Measurements from ENCODE around the gene CCDC60.

The CCDC60 gene

DNA sequence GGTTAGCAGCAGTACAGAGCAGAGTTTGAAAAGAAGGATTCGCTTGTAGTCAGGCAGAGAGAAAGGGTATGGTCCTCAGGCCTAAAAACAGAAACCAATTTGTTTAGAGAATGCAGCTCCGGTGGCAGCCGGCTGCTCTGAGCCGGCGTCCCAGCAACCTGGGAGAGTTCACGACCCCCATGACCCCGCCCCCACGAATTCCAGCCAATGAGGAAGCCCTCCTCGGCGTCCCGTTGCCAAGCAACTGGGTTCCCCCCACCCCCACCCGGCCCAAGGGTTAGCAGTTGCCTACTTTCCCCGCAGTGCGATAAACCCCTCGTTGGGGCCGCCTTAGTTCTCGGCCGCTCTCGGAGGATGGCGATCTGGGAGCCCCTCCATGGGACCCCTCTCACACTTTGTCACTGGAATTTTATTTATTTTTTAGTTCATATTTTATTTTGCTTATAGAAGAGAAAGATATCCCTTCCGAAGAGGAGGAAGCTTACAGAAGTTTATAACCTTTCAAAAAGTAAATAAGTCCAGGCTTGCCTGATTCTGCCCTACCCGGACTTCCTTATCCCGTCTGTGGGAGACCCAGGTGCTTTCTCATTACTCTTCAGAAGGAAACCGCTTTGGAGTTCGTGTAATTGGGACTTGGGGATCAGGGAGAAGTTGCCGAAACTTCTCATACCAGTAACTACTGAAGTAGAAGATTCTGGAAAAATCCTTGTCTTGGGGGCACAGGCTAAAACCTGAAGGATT, at the start of gene CCDC60:
Gene CCDC60 (plus strand): TSS at position 300 of the 741 bp plus-strand sequence. CDS start 448 bp downstream, outside the sequence.
- no peak for DNase-seq (ENCODE audit: low read depth in 1 of 2, low spot score in 1 of 2)

DNA sequence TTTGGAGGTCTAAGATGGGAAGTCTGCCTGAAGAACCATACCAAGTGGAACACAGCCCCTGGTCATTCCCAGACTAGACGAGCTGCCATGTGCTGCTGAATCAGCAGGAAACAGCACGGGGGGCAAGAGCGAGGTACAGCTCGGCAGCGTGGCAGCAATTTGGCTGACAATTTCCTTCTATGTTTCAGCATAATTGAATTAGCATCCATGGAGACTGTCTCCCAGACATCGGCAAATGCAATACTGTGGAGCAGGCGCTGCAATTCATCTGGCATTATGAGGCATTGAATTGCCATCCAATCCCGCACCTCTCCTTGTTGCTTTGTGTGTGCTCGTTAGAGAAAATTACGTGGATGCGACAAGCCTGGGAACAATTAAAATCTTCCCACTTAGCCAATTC, 46.0 kb upstream of the CCDC60 start:
- DNase-seq (ENCODE audit: low read depth in 1 of 2, low spot score in 1 of 2): no peak

- DNase-seq (ENCODE audit: low read depth in 1 of 2, low spot score in 1 of 2): no peak
These were observed 41.5 kb upstream of the CCDC60 start for GRCh38 chr12:119292893-119293630.

DNA sequence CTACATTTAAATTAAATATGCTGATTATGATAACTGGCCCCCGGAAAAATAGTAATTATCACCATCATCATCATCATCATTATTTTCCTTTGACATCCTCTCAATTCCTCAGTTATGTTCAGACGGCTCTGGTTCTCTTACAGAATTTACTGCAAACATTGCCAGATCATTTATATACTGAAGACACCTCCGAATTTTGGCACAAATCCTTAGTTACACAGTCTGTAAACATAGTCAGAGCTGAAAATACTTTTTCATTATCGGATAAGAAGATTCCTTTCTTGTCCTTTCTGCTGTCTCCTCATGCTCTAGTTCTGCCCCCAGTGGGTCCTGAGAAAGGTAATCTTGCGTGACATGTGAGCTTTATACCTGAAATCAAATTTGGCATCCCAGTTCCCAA, 40.3 kb upstream of the CCDC60 start:
- DNase-seq (ENCODE audit: low read depth in 1 of 2, low spot score in 1 of 2): no peak

- DNase-seq (ENCODE audit: low read depth in 1 of 2, low spot score in 1 of 2): no peak
These were observed 38.0 kb upstream of the CCDC60 start for GRCh38 chr12:119296535-119296934.

- no peak for DNase-seq (ENCODE audit: low read depth in 1 of 2, low spot score in 1 of 2)
These were observed 35.4 kb upstream of the CCDC60 start for GRCh38 chr12:119299130-119299529.

DNA sequence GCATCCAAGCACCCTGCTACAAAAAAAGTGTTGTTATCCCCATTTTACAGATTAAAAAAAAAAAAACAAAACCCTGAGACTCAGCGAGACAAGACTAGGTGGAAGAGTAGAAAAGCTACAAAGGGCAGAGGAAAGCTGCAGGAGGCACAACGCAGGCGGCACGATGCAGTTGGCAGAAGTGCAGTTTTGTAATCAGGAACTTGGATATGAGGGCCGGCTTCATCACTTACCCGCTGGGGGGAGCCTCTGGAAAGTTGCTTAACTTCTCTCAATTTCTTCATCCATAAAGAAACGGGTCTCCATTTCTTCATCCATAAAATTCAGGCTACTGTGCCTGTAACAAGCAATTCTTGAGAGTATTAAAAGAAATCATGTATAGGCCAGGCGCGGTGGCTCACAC, 33.1 kb upstream of the CCDC60 start:
- no peak for DNase-seq (ENCODE audit: low read depth in 1 of 2, low spot score in 1 of 2)

DNA sequence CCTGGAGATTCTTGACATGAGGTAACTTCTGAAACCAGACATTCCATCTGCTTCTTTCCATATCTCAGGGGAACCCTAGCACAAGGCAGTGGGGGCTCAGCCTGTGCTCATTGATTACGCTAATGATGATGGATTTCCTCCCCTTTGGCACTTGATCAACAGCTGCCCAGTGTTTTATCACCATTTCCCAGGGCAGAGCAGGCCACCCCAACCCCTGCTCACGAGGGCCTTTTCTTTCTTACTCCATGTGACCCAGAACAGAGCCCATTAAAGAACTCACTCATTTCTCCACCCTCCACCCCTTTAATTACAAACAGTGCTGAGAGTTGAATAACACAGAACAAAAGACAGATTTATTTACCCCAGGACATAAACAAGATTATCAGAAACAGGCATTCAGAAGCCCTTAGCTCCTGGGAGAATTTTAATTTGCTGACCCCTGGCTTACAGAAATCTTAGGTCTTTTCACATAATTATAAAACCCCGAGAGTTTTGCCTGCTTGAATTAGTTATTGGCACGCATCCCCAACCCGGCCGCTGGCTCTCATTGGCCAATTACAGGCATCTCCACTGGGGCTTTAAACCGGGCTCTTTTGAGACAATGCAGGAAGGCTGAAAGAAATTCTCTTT, 32.0 kb upstream of the CCDC60 start:
- DNase-seq (ENCODE audit: low read depth in 1 of 2, low spot score in 1 of 2): no peak

DNA sequence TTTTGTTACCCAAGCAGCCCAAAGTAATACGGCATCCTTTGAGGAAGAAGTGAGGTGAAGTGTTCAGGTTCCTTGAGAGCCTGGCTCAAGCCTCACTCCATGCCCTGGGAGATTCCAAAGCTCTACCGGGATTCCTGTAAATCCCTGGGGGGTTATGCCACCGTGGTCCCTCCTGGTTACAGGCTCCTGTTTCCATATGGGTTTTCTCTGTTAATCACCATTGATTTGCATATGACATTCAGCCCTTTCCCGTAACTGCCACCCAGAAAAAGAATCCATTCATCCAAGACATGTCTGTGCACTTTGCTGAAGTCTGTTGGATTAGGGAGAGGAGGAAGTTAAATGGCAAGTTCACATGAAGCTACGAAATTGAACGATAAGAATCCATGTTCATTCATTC, 27.9 kb upstream of the CCDC60 start:
- no peak for DNase-seq (ENCODE audit: low read depth in 1 of 2, low spot score in 1 of 2)

GRCh38 chr12:119307747-119308146, 26.8 kb upstream of the CCDC60 start:
- no peak for DNase-seq (ENCODE audit: low read depth in 1 of 2, low spot score in 1 of 2)

DNA sequence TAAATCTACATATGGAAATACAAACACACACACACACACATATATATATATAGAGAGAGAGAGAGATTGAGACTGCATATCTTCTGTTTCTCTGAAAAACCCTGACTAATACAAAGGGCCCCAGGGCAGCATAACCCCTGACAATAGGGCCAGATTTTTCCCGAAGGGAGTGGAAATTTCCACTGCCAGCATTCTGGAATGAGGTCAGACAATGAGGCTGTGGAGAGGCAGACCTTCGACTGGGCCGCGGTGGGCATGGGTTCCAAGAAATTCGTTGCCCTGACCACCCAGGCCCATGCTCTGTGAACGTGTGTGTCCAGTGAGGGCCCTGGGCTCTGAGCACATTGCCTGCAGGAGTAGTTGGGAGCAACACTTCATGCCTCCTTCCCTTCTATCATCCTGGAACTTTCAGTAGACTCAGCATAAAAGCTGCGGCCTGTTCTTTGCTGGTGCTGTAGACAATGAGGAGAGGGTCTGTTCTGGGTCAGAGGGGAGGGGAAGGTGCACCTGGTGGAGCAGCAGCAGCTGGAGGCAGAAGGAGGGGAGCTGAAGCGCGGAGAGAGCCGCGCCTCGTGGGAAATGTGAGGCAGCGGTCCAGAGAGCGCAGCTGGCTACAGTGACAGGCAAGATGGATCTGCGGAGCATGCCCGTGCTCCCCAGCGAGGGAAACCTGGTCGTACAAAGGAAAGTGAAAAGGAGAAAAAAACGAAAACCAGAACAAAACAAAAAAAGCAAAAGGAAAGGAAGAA, 25.6 kb upstream of the CCDC60 start:
- no peak for DNase-seq (ENCODE audit: low read depth in 1 of 2, low spot score in 1 of 2)

DNA sequence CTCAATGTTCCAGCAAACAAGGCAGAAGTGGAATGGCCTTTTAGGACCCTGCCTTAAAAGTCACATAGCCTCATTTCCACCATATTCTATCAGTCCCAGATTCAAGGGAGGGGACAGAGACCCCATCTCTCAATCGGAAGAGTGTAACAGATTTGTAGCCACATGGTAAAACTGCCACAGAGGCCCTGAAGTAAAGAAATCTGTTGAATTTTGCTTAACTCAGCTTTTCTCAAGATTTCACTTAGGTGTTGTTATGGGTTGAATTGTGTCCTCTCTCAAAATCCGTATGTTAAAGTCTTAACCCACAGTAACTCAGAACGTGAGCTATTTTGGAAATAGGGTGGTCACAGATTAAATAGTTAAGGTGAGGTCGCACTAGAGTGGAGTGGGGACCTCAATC, 22.7 kb upstream of the CCDC60 start:
- DNase-seq (ENCODE audit: low read depth in 1 of 2, low spot score in 1 of 2): no peak

DNA sequence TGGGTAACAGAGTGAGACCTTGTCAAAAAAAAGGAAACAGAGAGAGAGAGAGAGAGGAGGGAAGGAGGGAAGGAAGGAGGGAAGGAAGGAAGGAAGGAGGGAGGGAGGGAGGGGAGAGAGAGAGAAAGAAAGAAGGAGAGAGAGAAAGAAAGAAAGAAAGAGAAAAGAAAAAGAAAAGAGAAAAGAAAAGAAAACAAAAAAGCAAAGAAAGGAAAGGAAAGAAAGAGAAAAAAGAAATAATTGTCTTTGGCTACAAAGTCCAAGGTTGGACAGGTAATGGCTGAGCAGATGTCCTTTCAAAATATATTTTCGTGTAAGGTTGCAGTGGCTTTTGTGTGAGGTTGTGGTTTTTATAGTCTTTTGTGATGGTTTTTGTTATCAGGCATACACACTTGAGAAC, 21.6 kb upstream of the CCDC60 start:
- no peak for DNase-seq (ENCODE audit: low read depth in 1 of 2, low spot score in 1 of 2)

GRCh38 chr12:119314290-119314689, 20.2 kb upstream of the CCDC60 start:
- no peak for DNase-seq (ENCODE audit: low read depth in 1 of 2, low spot score in 1 of 2)

DNA sequence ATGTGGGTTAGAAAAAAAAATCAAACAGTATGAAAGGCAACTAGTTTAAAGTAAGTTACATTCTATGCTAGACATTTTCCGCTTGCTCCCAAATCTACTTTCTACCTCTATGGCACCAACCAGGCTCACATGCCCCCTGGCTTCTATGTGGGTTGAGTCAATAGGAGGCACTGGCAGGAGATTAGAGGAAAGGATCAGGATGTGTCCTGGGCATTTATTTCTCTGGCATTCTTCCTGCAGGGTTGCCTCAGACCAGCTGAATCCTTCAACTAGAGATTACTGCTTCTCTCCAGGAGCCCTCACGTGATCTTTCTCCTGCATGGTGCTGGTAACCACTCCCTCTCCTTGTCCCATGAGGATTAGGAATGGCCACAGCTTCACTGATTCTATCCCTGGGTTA, 14.9 kb upstream of the CCDC60 start:
- no peak for DNase-seq (ENCODE audit: low read depth in 1 of 2, low spot score in 1 of 2)

- DNase-seq (ENCODE audit: low read depth in 1 of 2, low spot score in 1 of 2): no peak
These were observed 13.9 kb upstream of the CCDC60 start for GRCh38 chr12:119320678-119321077.

DNA sequence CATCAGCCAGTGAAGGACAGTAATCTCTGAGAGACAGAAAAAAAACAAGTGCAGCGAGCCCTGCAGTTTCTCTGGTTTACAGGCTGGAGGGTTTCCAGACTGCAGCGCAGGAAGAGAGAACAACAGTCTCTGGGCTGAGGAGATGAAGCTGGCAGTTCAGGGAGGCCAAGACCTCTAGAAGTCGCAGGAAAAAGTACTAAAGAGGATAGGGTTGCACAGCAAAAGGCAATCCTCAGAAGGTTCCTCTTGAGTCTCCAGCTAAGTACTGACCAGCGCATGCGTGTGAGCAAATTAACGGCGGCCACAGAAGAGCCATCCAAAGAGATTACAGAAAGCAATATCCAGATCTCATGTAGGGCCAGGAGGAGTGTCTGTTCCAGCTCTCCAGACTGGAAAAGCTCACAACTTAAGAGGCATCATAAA, 12.2 kb upstream of the CCDC60 start:
- DNase-seq (ENCODE audit: low read depth in 1 of 2, low spot score in 1 of 2): no peak

DNA sequence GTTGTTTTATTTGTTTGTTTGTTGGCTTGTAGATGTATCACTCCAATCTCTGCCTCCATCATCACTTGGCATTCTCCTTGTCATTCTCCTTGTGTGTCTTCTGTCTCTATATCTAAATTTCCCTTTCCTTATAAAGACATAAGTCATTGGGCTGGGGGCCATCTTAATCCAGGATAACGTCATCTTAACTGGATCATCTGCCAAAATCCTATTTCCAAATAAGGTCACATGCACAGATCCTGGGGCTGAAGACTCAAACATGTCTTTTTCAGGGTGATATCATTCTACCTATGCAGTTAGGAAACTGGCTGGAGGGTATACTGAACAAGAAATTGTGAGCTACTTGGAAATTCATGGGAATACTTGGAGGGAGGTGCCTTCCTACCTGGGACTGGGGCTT, 8.7 kb upstream of the CCDC60 start:
- no peak for DNase-seq (ENCODE audit: low read depth in 1 of 2, low spot score in 1 of 2)

DNA sequence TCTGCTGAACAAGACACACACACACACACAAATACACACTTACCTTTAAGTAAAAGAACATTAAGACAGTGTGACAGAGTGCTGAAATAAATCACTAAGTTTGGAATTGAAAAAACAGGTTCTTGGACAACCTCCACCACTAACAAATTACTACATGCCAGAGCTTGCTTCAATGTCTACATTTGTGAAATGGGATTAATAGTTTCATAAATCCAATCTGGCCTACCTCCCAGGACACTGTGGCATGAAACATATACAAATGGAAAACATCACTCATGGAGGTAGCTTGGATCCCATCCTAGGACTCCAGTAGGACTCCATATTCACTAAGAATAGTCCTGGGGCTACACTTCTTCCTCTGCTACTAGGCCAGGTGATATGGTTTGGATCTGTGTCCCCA, 8.2 kb upstream of the CCDC60 start:
- no peak for DNase-seq (ENCODE audit: low read depth in 1 of 2, low spot score in 1 of 2)

DNA sequence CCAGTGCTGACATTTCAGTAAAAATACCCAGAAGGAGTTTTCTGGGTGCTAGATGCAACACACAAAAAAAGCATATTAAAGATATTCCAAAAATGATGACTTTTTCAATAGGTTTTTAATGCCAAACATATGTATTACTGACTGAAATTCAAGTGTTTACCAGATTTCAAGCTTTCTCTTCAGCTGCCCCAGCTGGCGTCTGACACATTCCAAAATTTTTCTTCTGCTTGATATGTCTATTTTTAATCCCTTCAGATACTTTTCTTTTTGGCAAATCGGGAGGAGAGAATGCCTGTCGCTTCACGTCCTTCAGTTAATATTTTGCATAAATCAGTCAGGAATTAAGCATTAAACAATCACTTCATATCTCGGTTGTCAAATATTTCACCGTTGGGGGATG, 7.1 kb upstream of the CCDC60 start:
- no peak for DNase-seq (ENCODE audit: low read depth in 1 of 2, low spot score in 1 of 2)

- no peak for DNase-seq (ENCODE audit: low read depth in 1 of 2, low spot score in 1 of 2)
These were observed 6.4 kb upstream of the CCDC60 start for GRCh38 chr12:119328111-119328510.
